HEK293 (cell line): ENCODE data around the gene ALS2.
"Not testable (repeated sequence)": the region's sequence is repeated elsewhere in the genome, so short reads cannot be mapped to it uniquely, and the experiment has no call there.

ENCODE experiments used
- CTCF ChIA-PET: fragments of 350-600 bp; formaldehyde crosslinking; extraction: SDS; loops from one replicate; lab custom pipeline; 2021; ENCODE audit warnings: antibody characterized with exemption; lab: Yijun Ruan, JAX
- POLR2A ChIA-PET: fragments of 300-600 bp; formaldehyde crosslinking; extraction: SDS; loops from one replicate; lab custom pipeline; 2020; ENCODE audit warnings: antibody characterized with exemption, inconsistent platforms; lab: Yijun Ruan, JAX
- H3K27ac ChIP-seq: fragments of 200-500 bp; sonication (Bioruptor generic); 2 replicates; pipeline ENCODE4 v1.5.1; 2014; ENCODE audit warnings: low read depth, low read length, control low read depth, inconsistent platforms; ENCODE audit errors: extremely low read depth
- H3K36me3 ChIP-seq, 2 experiments: fragments of 200-500 bp in 1 of 2; sonication (Bioruptor generic) in 1 of 2; 1 replicate in 1 of 2; 2 replicates in 1 of 2; pipeline ENCODE4 v1.5.1; 2014 to 2017; ENCODE audit warnings: inconsistent platforms in 2 of 2, low read length in 2 of 2; ENCODE audit not compliant: control insufficient read depth in 2 of 2, insufficient read depth in 1 of 2
- H3K4me1 ChIP-seq: fragments of 200-500 bp; sonication (Bioruptor generic); 2 replicates; pipeline ENCODE4 v1.5.1; 2014; ENCODE audit warnings: mild to moderate bottlenecking, low read length, inconsistent platforms; ENCODE audit not compliant: control insufficient read depth, insufficient read depth
- H3K4me3 ChIP-seq: 2 replicates; pipeline ENCODE4 v1.5.1; 2011; ENCODE audit warnings: low read depth, mild to moderate bottlenecking, control low read depth, low read length, moderate library complexity
- H3K9me3 ChIP-seq: fragments of 200-500 bp; sonication (Bioruptor generic); 2 replicates; pipeline ENCODE4 v1.5.1; 2014; ENCODE audit warnings: low read depth, low read length, inconsistent platforms; ENCODE audit not compliant: control insufficient read depth, insufficient read depth
- FEZF1 ChIP-seq: fragments of 450-650 bp; formaldehyde crosslinking; IDR thresholded peaks from 2 replicates; pipeline ENCODE4 v1.5.1; 2016; ENCODE audit warnings: missing biosample characterization, missing genetic modification characterization
- GLI4 ChIP-seq: fragments of 450-650 bp; formaldehyde crosslinking; IDR thresholded peaks from 2 replicates; pipeline ENCODE4 v1.5.1; 2016; ENCODE audit warnings: missing biosample characterization, missing genetic modification characterization
- GLIS1 ChIP-seq: fragments of 450-650 bp; formaldehyde crosslinking; IDR thresholded peaks from 2 replicates; pipeline ENCODE4 v1.5.1; 2016; ENCODE audit warnings: missing biosample characterization, missing genetic modification characterization
- KLF16 ChIP-seq: fragments of 450-650 bp; formaldehyde crosslinking; IDR thresholded peaks from 2 replicates; pipeline ENCODE4 v1.5.1; 2017; ENCODE audit warnings: missing biosample characterization, missing genetic modification characterization
- OSR2 ChIP-seq: fragments of 450-650 bp; formaldehyde crosslinking; IDR thresholded peaks from 2 replicates; pipeline ENCODE4 v1.5.1; 2016; ENCODE audit warnings: missing biosample characterization, missing genetic modification characterization
- OVOL3 ChIP-seq: fragments of 450-650 bp; formaldehyde crosslinking; IDR thresholded peaks from 2 replicates; pipeline ENCODE4 v1.5.1; 2016; ENCODE audit warnings: missing biosample characterization, missing genetic modification characterization
- PRDM6 ChIP-seq: fragments of 450-650 bp; formaldehyde crosslinking; IDR thresholded peaks from 2 replicates; pipeline ENCODE4 v1.5.1; 2017; ENCODE audit warnings: missing biosample characterization, missing genetic modification characterization
- REPIN1 ChIP-seq: fragments of 450-650 bp; formaldehyde crosslinking; IDR thresholded peaks from 2 replicates; pipeline ENCODE4 v1.5.1; 2017; ENCODE audit warnings: missing biosample characterization, missing genetic modification characterization, low read depth
- WT1 ChIP-seq: fragments of 450-650 bp; formaldehyde crosslinking; IDR thresholded peaks from 2 replicates; pipeline ENCODE4 v1.5.1; 2016; ENCODE audit warnings: missing biosample characterization, missing genetic modification characterization
- ZBTB10 ChIP-seq: fragments of 450-650 bp; formaldehyde crosslinking; IDR thresholded peaks from 2 replicates; pipeline ENCODE4 v1.5.1; 2016; ENCODE audit warnings: missing biosample characterization, missing genetic modification characterization
- ZBTB44 ChIP-seq: fragments of 450-650 bp; IDR thresholded peaks from 2 replicates; pipeline ENCODE4 v1.5.1; 2018; ENCODE audit warnings: missing biosample characterization, mild to moderate bottlenecking, missing genetic modification characterization
- ZNF561 ChIP-seq: fragments of 450-650 bp; IDR thresholded peaks from 2 replicates; pipeline ENCODE4 v1.5.1; 2018; ENCODE audit warnings: missing biosample characterization, missing genetic modification characterization, borderline replicate concordance
- ZNF571 ChIP-seq: fragments of 450-650 bp; formaldehyde crosslinking; IDR thresholded peaks from 2 replicates; pipeline ENCODE4 v1.5.0; 2017; ENCODE audit warnings: missing biosample characterization, missing genetic modification characterization
- ZNF580 ChIP-seq: fragments of 450-650 bp; formaldehyde crosslinking; IDR thresholded peaks from 2 replicates; pipeline ENCODE4 v1.5.1; 2016; ENCODE audit warnings: missing biosample characterization, missing genetic modification characterization
- ZNF621 ChIP-seq: fragments of 450-650 bp; formaldehyde crosslinking; IDR thresholded peaks from 2 replicates; pipeline ENCODE4 v1.5.1; 2017; ENCODE audit warnings: missing biosample characterization, missing genetic modification characterization
- ZNF704 ChIP-seq: fragments of 450-650 bp; formaldehyde crosslinking; IDR thresholded peaks from 2 replicates; pipeline ENCODE4 v1.5.1; 2016; ENCODE audit warnings: missing biosample characterization, missing genetic modification characterization
- TF ChIP-seq, protein P1 (sequence below): fragments of 450-650 bp; formaldehyde crosslinking; IDR thresholded peaks from 2 replicates; pipeline ENCODE4 v1.5.1; 2017; ENCODE audit warnings: missing biosample characterization, missing genetic modification characterization

The ALS2 gene

GRCh38 chr2:201813996-201814760 lies 33.4 kb upstream of the ALS2 start:
- H3K4me1 ChIP-seq: peaks cover 9% of the 10 kb centered on the region
- TF ChIP-seq, protein P1, sequence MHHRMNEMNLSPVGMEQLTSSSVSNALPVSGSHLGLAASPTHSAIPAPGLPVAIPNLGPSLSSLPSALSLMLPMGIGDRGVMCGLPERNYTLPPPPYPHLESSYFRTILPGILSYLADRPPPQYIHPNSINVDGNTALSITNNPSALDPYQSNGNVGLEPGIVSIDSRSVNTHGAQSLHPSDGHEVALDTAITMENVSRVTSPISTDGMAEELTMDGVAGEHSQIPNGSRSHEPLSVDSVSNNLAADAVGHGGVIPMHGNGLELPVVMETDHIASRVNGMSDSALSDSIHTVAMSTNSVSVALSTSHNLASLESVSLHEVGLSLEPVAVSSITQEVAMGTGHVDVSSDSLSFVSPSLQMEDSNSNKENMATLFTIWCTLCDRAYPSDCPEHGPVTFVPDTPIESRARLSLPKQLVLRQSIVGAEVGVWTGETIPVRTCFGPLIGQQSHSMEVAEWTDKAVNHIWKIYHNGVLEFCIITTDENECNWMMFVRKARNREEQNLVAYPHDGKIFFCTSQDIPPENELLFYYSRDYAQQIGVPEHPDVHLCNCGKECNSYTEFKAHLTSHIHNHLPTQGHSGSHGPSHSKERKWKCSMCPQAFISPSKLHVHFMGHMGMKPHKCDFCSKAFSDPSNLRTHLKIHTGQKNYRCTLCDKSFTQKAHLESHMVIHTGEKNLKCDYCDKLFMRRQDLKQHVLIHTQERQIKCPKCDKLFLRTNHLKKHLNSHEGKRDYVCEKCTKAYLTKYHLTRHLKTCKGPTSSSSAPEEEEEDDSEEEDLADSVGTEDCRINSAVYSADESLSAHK (tag by site-specific recombination): peak; percentile 93
- peak; percentile 48; the same call in 1 of the 2 replicates for TF ChIP-seq ZBTB44 (tag by site-specific recombination)
- TF ChIP-seq FEZF1 (tag by site-specific recombination): peak; percentile 80
- 0 out of 2 replicates have a peak, but pooled peaks have one; percentile 35 for TF ChIP-seq ZNF580 (tag by site-specific recombination)
- TF ChIP-seq WT1 (tag by site-specific recombination): 0 out of 2 replicates have a peak, but pooled peaks have one; percentile 67
- TF ChIP-seq GLI4: no peak
- no peak for TF ChIP-seq ZBTB10 (tag by site-specific recombination)
- no peak for TF ChIP-seq ZNF704 (tag by site-specific recombination)
- no peak for TF ChIP-seq KLF16 (tag by site-specific recombination)
- 0 out of 2 replicates have a peak, but pooled peaks have one; percentile 33 for TF ChIP-seq ZNF561 (tag by site-specific recombination)
- peak; percentile 61 for TF ChIP-seq OSR2 (tag by site-specific recombination)
- TF ChIP-seq OVOL3: 0 out of 2 replicates have a peak, but pooled peaks have one; percentile 38
- peak; percentile 73 for TF ChIP-seq PRDM6 (tag by site-specific recombination)
- no peak for TF ChIP-seq REPIN1 (tag by site-specific recombination)
- no peak for TF ChIP-seq ZNF571 (tag by site-specific recombination)
- no peak for TF ChIP-seq ZNF621 (tag by site-specific recombination)
- peak; percentile 32; the same call in 1 of the 2 replicates for TF ChIP-seq GLIS1 (tag by site-specific recombination)
- H3K36me3 ChIP-seq: no peaks in the 10 kb centered on the region
- no peak overlapping the region for H3K27ac ChIP-seq
- H3K9me3 ChIP-seq: no peaks in the 10 kb centered on the region
- CTCF ChIA-PET: no interaction called here
- no peak overlapping the region for H3K4me3 ChIP-seq
- POLR2A ChIA-PET: no interaction called here

DNA sequence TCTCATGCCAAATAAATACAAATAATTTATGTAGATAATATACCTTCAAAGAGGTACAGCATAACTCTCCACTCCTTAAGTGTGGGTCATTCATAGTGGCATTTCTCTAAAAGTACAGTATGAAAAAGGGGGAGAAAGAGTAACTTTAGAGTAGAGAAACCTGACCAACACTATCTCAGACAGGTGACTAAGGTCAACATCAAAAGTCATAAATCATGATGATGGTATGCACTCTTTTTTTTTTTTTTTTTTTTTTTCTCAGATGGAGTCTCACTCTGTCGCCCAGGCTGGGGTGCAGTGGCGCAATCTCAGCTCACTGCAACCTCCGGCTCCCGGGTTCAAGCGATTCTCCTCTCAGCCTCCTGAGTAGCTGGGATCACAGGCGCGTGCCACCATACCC lies 29.9 kb upstream of the ALS2 start:
- H3K36me3 ChIP-seq, CTCF ChIA-PET, H3K27ac ChIP-seq, H3K9me3 ChIP-seq, POLR2A ChIA-PET, H3K4me3 ChIP-seq: not testable (repeated sequence)
- peaks cover 37% of the 10 kb centered on the region for H3K4me1 ChIP-seq
